Stimulated activated CD4-positive, alpha-beta T cell treated with anti-CD3 and anti-CD28 coated beads, Interleukin-1b, Interleukin-23, amount 100 ng/mL, for 24 hours (primary cell): Measurements from ENCODE around the gene RYR1.
"Not testable (repeated sequence)": the region's sequence is repeated elsewhere in the genome, so short reads cannot be mapped to it uniquely, and the experiment has no call there.

Experiments used
- DNase-seq, 4 experiments: peaks; one replicate each; pipeline ENCODE4 v3.0.0-alpha.2; 2020; ENCODE audit warnings: low read depth in 4 of 4, low spot score in 1 of 4

The RYR1 gene

GRCh38 chr19:38455031-38455430, 21.5 kb downstream of the RYR1 start:
- no peak for DNase-seq

- DNase-seq, result no peak
These were observed 23.7 kb downstream of the RYR1 start for GRCh38 chr19:38457202-38457601.

GRCh38 chr19:38457690-38458405, 24.4 kb downstream of the RYR1 start:
- DNase-seq, result no peak

- no peak for DNase-seq
These were observed 25.5 kb downstream of the RYR1 start for GRCh38 chr19:38458991-38459390.

GRCh38 chr19:38463365-38463764, 29.9 kb downstream of the RYR1 start:
- no peak for DNase-seq

- no peak for DNase-seq
These were observed 31.1 kb downstream of the RYR1 start for GRCh38 chr19:38464421-38465082.

- DNase-seq, result no peak
These were observed 32.6 kb downstream of the RYR1 start for GRCh38 chr19:38466050-38466449.

- no peak for DNase-seq
These were observed 34.3 kb downstream of the RYR1 start for GRCh38 chr19:38467541-38468525.

- DNase-seq, result no peak
These were observed 35.7 kb downstream of the RYR1 start for GRCh38 chr19:38469151-38469550.

GRCh38 chr19:38470788-38471480, 37.4 kb downstream of the RYR1 start:
- no peak for DNase-seq

- DNase-seq, result not testable (repeated sequence)
These were observed 39.2 kb downstream of the RYR1 start for GRCh38 chr19:38472725-38473124.

- no peak for DNase-seq
These were observed 39.7 kb downstream of the RYR1 start for GRCh38 chr19:38473201-38473600.

- DNase-seq, result no peak
These were observed 41.7 kb downstream of the RYR1 start for GRCh38 chr19:38475176-38475575.

GRCh38 chr19:38478273-38478971, 44.9 kb downstream of the RYR1 start:
- no peak for DNase-seq

- DNase-seq, result no peak
These were observed 49.0 kb downstream of the RYR1 start for GRCh38 chr19:38482496-38482895.

GRCh38 chr19:38483016-38483630, 49.6 kb downstream of the RYR1 start:
- no peak for DNase-seq

- no peak for DNase-seq
These were observed 51.3 kb downstream of the RYR1 start for GRCh38 chr19:38484747-38485146.

- no peak for DNase-seq
These were observed 52.2 kb downstream of the RYR1 start for GRCh38 chr19:38485541-38486285.

- no peak for DNase-seq
These were observed 53.3 kb downstream of the RYR1 start for GRCh38 chr19:38486731-38487336.
